Measurements from ENCODE around the gene KIAA1549. TPM values are rescaled to one million over a fixed set of nuclear protein-coding genes. Genes with fewer than 3 reads are reported as not detected.

Gene KIAA1549
- total RNA-seq, 1 donor from 2014 or later, result 0.45 TPM

- intact Hi-C loops (cut with micrococcal nuclease), result loop anchor here (5.0 to 10.0 kb wide), 2 partner anchors 402 to 1210 kb away; partner anchors contain the start of gene TRIM24
Measured at GRCh38 chr7:138864667-138865066, 116.5 kb downstream of the KIAA1549 start.

DNA sequence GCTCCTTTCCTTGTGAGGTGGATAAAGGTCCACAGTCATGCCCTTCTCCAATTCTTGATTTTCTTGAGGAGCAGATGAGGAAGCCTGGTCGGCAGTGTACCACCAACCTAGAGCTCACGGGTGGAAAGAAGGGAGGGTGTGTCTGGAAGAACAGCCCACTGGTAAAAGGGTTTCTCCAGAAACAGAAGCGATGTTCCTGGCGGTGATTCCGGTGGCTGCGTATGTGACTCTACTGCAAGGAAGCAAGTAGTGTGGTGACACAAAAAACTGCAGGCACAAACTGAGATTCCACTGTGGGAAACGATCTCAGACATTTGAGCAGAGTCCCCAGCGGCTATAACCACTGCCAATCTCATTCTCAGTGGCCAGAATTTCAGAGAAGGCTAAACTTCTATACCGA lies 117.3 kb downstream of the KIAA1549 start:
- intact Hi-C loops (cut with micrococcal nuclease), result loop anchor here (10.0 kb wide), 1 partner anchor 1209 kb away; no protein-coding TSS in a partner anchor

DNA sequence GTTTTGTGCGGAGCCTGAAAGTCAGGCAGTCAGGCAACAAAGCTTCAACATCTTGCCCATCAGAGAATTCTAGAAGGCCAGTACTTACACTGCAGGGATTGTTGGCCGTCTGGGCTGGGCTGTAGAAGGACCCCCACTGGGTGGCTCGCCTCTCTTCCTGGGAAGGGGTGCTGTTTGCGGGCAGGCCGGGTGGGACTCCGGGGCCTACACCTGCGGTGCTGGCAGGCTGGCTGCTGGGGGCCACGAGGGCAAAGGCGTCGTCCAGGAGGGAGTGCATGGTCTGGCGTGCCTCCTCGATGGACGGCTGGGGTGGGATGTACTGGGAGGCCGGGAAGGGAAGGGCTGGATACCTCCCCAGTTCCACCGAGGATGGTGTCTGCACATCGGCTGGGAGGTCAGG lies 120.1 kb downstream of the KIAA1549 start:
- intact Hi-C loops (cut with micrococcal nuclease), result loop anchor here (10.0 kb wide), 1 partner anchor 1206 kb away; no protein-coding TSS in a partner anchor

DNA sequence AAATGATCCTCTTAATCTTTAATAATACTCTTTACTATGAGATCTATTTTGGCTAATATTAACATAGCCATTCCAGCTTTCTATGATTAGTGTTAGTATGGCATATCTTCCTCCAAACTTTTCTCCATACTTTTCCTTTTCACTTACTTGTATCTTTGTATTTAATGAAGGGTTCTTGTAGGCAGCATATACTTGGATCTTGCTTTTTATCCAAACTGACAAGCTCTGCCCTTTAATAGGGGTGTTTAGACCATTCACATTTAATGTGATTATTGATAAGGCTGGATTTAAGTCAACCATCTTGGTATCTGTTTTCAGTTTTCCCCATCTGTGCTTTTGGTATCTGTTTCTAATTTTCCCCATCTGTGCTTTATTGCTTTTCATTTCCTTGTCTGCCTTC lies 123.5 kb downstream of the KIAA1549 start:
- intact Hi-C loops (cut with micrococcal nuclease), result no loop called here

- intact Hi-C loops (cut with micrococcal nuclease), result no loop called here
Measured at GRCh38 chr7:138854115-138854645, 127.0 kb downstream of the KIAA1549 start.

- intact Hi-C loops (cut with micrococcal nuclease), result no loop called here
Measured at GRCh38 chr7:138853448-138853847, 127.7 kb downstream of the KIAA1549 start.

- intact Hi-C loops (cut with micrococcal nuclease), result no loop called here
Measured at GRCh38 chr7:138852469-138852868, 128.7 kb downstream of the KIAA1549 start.

DNA sequence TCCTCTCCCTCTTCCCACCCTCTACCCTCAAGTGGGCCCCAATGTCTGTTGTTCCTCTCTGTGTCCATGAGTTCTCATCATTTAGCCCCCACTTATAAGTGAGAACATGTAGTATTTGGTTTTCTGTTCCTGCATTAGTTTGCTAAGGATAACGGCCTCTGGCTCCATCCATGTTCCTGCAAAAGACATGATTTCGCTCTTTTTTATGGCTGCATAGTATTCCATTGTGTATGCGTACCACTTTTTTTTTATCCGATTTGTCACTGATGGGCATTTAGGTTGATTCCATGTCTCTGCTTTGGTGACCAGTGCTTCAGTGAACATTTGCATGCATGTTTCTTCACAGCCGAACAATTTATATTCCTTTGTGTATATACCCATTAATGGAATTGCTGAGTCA lies 131.5 kb downstream of the KIAA1549 start:
- intact Hi-C loops (cut with micrococcal nuclease), result no loop called here

DNA sequence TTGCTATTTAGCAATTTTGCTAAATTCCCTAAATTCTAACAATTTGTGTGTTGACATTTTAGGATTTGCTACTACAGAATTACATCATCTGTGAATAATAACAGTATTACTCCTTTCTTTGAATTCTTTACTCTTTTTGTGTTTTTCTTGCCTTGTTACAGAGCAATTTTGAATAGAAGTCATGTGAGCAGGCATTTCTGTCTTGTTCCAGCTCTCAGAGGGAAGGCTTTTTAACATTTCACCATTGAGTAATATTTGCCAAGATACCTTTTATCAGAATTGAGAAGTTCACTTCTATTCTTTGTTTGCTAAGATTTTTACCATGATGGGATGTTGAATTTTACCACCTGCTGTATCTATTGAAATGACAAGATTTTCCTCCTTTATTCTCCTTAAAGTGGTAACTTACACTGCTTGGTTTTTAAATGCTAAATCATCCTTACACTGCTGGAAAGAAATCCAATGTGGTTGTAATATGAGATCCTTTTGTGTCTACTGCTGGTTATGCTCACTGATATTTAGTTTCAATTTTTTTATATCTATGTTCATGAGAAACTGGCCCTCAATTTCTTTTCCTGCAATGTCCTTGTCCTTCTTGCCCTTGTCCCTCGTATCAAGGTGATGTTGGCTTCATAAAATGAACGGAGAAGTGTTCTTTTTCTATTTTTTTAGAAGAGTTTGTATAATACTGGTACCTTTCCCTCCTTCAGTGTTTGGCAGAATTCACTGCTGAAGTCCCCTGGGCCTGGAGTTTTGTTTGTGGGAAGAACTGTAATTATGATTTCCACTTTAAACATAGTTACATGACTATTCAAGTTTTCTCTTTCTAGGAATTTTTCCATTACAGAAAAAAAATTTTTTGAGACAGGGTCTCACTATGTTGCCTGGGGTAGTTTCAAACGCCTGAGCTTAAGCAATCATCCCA lies 132.9 kb downstream of the KIAA1549 start:
- intact Hi-C loops (cut with micrococcal nuclease), result no loop called here

- intact Hi-C loops (cut with micrococcal nuclease), result no loop called here
Measured at GRCh38 chr7:138845711-138846110, 135.5 kb downstream of the KIAA1549 start.

DNA sequence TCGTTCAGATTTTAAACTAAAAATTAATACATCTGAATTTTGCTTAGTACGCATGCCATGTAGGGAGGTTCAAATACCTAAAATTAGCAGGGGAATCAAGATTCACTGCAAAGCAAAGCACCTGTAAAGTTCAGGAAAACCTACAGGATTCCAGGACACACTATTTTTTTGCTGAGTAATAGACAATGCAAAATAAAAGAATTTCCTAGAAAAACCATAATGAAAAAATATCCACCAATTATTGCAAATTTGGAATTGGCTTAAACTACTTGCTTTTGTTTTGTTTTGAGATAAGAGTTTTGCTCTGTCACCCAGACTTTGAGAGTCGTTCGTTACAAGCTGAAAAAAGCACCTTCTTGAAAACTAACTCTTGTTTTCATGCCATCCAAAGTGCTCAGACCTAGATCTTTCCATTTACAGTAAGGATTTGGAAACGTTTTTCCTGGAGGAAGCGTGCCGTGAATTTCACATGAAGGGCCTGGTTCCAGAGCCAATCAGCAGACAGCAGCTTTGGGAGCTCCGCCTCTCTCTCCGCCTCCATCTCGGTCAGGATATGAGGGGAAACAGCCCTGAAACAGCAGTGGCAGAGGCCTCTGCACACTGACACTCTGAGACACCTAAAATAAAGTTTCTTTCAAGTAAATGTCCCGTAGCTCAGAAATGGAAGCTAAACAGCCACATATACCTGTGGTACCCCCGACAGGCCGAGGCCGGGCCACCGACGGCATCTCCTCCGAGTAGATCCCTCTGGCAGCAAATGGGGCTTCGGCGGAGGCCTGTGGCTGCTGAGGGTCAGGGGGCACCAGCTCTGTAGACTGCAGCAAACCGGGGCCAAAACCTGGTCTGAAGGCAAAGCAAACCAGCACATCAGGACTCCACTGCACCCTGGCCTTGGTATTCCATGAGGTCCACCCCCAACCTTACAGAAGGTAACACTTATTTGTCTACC lies 137.3 kb downstream of the KIAA1549 start:
- intact Hi-C loops (cut with micrococcal nuclease), result no loop called here

GRCh38 chr7:138842111-138842510 lies 139.1 kb downstream of the KIAA1549 start:
- intact Hi-C loops (cut with micrococcal nuclease), result no loop called here

DNA sequence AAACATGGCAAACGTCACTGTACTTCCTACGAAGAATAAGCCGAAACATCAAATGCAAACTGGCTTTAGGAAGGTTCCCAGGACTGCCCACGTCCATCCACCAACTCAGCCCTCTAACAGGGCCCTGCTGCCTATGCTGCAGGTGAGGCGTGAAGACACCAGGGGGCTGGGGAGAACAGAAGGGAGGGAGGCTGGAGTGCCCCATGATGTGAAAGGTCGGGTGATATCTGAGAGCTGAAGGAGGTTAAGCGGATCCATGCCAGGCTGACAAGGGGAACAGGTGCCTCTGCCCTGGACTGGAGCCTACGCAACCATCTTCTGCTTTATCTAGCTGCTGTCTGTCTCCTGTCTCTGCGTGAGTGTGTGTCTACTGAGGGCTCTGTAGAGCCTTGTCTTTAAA lies 143.0 kb downstream of the KIAA1549 start:
- intact Hi-C loops (cut with micrococcal nuclease), result no loop called here

DNA sequence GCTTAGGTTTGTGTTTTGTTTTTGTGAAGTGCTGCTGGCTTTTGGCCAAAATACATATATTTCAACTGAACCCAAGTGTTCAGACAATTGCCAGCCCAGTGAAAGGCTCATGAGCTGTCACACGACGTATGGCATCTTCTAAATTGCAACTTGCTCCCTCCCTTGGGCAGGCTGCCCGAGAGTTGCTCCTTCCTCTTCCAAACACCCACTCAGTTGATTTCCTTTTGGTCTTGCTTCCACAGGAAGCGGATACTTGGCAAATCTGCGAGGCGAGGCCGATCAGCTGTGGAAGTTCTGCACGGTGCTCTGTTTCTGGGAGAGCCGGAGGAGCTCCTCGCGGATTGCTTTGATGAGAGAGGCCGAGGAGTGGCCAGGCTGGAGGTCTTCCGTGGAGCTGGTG lies 143.6 kb downstream of the KIAA1549 start:
- intact Hi-C loops (cut with micrococcal nuclease), result no loop called here

DNA sequence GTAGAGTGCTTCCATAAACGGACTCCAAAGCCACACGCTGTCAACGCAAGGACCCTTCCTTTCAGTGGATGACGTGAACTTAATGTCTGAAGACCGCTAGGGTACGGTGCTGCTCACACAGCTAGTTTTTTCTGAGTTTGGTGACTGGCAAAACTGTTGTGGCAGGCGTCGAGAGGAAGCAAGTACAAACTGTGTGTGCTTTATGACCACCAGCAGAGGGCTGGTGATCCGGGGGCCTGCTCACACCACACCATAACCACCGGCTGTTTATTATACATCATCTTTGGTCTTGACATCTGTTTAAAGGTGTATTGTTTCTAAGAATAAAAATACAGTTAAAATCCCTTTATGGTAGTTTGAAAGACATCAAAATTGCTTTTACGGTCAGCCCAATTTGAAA lies 146.1 kb downstream of the KIAA1549 start:
- intact Hi-C loops (cut with micrococcal nuclease), result no loop called here

DNA sequence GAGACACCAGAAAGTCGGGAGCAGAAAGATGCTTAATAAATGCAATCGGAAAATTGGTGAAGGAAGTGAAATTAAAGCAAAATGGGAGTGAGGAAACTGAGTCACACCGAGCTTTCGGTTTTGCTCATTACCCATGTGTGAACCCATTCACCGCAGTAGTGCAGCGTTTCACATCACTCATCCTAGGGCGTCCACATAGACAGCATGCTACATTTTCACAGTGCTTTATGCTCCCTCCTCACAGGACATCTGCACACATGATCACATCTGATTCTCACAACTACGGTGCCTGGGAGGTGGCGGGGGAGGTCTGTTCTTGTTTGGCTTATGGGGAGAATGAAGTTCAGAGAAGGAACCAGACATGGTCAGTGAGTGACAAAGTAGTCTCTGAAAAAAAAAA lies 146.6 kb downstream of the KIAA1549 start:
- intact Hi-C loops (cut with micrococcal nuclease), result no loop called here

DNA sequence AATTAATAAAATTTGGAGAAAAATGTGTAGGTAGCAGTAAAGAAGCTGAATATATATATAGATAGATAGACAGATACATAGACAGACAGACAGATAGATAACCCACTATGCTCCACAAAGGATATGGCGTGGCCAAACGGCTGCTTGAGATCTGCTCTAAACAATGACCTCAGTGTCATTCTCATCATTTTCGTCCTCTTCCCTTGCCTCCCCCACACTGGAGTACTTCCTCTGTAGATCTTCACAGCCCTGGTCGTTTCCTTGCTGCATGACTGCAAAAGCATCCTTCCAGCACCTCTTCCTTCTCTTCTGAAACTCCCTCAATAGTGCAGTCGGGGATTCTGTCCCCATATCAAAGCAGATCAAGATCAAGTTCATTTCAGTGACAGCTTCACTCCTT lies 147.6 kb downstream of the KIAA1549 start:
- intact Hi-C loops (cut with micrococcal nuclease), result no loop called here

- intact Hi-C loops (cut with micrococcal nuclease), result no loop called here
Measured at GRCh38 chr7:138832966-138833365, 148.2 kb downstream of the KIAA1549 start.

- intact Hi-C loops (cut with micrococcal nuclease), result no loop called here
Measured at GRCh38 chr7:138829335-138829734, 151.9 kb downstream of the KIAA1549 start.

DNA sequence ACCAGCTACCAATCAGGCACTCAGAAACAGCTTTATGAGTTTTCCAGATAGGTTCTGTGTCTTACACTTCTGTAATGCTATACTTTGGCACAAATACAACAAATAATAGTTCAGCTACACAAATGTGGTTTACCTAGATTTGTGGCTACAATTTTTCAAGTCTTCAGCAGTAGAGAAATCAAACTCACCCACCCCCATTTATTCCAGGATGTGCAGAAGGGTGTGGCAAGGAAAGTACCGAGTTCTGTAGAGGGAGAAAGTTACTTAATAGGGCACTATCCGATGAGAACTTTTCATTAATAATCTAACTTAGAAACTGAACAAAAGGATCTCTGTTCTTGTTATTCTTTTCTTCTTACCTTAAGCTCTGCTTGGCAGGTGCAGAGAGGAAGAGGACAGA lies 152.9 kb downstream of the KIAA1549 start:
- intact Hi-C loops (cut with micrococcal nuclease), result no loop called here

- intact Hi-C loops (cut with micrococcal nuclease), result no loop called here
Measured at GRCh38 chr7:138825049-138825721, 156.0 kb downstream of the KIAA1549 start.
